NCI-H526 treated with DMSO at 0.1 percent for 48 hours (cell line): ENCODE results near the gene SEM1.
"Not testable (repeated sequence)": the region's sequence is repeated elsewhere in the genome, so short reads cannot be mapped to it uniquely, and the experiment has no call there.

Source experiments
- DNase-seq: peaks from one replicate; lab custom pipeline; 2025; lab: John Stamatoyannopoulos, UW

Gene SEM1

GRCh38 chr7:96663457-96663856 is 46.2 kb downstream of the SEM1 start:
- no peak for DNase-seq

GRCh38 chr7:96662151-96662550 is 47.5 kb downstream of the SEM1 start:
- not testable (repeated sequence) for DNase-seq

GRCh38 chr7:96658022-96658412 is 51.6 kb downstream of the SEM1 start:
- DNase-seq: no peak

- DNase-seq: no peak
Observed at GRCh38 chr7:96657347-96658021, 52.2 kb downstream of the SEM1 start.

- DNase-seq: no peak
Observed at GRCh38 chr7:96655956-96656355, 53.7 kb downstream of the SEM1 start.

- DNase-seq: no peak
Observed at GRCh38 chr7:96654630-96655188, 54.9 kb downstream of the SEM1 start.

GRCh38 chr7:96649981-96650380 is 59.7 kb downstream of the SEM1 start:
- DNase-seq: no peak

- no peak for DNase-seq
Observed at GRCh38 chr7:96648784-96649183, 60.9 kb downstream of the SEM1 start.

- no peak for DNase-seq
Observed at GRCh38 chr7:96647733-96648132, 61.9 kb downstream of the SEM1 start.

- no peak for DNase-seq
Observed at GRCh38 chr7:96645084-96645483, 64.6 kb downstream of the SEM1 start.

- not testable (repeated sequence) for DNase-seq
Observed at GRCh38 chr7:96643436-96643835, 66.2 kb downstream of the SEM1 start.

- DNase-seq: no peak
Observed at GRCh38 chr7:96640054-96640453, 69.6 kb downstream of the SEM1 start.
